GM19467 (cell line): ENCODE measurements around the gene VTI1A.
"Not testable (repeated sequence)": the region's sequence is repeated elsewhere in the genome, so short reads cannot be mapped to it uniquely, and the experiment has no call there.

Experiments used
- ATAC-seq: cut with Tn5 transposase; IDR thresholded peaks from one replicate; pipeline ENCODE4 v1.9.1; 2021; ENCODE audit warnings: mild to moderate bottlenecking, moderate library complexity; ENCODE audit not compliant: unreplicated experiment

The VTI1A gene

DNA sequence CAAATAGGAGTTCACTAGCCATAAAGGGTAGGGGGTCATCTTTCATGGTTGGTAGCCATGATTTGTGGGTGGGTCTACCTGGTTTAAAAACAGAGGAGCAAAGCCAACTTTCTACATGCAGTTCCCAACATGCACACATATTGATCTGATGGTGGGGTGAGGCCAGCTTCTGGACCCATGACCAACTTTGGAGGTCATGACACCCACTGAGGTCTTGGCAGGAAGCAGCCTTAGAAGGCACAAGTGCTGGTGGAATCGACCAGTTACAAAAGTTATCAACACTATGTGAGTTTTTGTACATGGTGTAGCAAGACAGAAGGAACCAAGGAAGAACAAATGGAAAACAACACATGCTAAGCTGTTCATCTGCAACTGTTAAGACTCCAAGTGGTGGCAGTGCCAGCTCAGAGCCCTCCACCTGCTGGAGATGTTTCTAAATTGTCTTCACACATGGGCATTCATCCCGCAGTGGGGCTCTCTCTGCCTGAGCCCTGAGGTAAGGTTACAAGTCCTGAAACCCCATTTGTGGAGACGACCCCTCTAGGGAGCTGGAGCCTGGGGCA, 401.9 kb downstream of the VTI1A start:
- ATAC-seq: no peak

- ATAC-seq: no peak
Observed at GRCh38 chr10:112849546-112849945, 402.5 kb downstream of the VTI1A start.

GRCh38 chr10:112851181-112851580, 404.2 kb downstream of the VTI1A start:
- ATAC-seq: no peak

DNA sequence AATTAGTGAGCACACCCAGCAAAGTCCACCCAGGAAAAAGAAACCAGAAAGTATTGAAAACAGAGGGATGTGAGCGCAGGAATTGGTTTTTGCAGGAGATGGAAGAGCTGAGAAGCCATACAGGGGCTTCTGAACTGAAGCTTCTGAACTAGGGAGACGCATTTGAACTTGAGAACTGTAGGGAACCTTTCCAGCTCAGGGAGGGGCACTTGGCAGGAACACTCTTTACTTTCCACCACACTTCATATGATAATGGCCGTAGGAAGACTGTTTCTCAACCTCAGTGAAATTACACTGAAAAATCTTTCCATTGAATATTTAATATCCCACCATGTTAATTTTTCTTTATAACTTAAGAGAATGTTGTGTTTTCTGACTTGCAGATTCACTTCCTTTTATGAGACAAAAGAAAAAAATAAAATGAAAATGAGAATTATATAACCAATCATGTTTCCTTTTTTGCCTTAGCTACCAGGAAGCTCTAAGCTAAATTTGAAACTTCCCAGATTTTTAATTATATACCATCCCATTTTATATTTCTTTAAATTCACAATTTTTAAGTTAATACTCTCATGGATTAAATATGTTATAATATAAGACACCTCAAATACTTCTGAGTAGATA, 404.7 kb downstream of the VTI1A start:
- ATAC-seq: no peak

DNA sequence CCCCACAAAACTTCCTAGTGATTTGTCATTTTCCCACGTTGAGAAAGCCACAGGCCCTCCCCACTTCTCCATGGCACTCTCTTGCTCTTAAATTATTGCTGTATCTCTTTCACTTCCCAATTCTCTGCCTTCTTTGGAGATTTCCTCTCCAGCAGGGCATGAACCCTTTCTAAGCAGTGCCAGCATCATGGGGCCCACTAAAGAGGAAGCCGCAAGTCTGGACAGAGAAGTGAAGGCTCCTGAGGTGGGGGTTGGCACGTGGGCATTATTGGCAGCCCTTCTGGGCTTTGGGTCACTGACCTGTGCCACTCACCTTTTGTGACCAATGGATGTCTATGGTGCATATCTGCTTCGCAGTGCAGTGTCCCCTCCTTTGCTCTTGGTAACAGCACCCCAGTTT, 405.3 kb downstream of the VTI1A start:
- ATAC-seq: no peak

DNA sequence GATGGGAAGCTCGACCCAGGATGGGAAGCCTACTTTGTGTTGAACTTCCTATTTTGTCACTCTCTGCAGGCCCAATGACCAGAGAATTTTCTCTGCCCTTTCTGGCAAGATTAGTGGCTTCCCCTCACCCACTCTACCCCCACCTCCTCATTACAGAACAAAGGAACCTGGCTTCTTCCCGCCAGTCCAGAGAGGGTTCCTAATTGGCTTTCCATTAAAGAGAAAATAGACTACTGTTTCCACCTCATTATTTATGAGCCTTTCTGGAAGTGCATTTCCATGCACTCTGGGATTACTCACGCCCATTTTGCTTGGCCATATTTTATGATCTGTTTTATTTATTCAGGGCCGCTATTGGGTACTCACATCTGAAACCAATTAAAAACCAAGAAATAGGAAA, 408.1 kb downstream of the VTI1A start:
- ATAC-seq: no peak

DNA sequence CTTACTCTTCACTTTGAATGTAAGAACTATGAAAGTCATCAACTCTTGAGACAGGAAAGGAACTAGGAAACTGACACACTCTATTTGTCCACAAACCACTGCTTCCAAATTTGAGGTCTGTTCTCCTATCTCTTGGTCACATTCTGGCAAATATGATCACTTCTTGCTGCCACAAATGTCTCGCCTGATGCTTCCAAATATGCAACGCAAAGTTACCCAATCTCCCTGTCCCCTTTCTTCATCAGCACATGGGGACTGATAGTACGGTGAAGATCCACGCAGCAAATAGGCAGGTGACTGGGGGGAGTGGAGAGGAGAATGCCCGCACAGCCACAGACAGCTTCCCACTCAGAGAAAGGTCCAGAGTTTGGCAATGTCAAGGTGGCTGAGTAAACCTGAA, 410.5 kb downstream of the VTI1A start:
- ATAC-seq: no peak

DNA sequence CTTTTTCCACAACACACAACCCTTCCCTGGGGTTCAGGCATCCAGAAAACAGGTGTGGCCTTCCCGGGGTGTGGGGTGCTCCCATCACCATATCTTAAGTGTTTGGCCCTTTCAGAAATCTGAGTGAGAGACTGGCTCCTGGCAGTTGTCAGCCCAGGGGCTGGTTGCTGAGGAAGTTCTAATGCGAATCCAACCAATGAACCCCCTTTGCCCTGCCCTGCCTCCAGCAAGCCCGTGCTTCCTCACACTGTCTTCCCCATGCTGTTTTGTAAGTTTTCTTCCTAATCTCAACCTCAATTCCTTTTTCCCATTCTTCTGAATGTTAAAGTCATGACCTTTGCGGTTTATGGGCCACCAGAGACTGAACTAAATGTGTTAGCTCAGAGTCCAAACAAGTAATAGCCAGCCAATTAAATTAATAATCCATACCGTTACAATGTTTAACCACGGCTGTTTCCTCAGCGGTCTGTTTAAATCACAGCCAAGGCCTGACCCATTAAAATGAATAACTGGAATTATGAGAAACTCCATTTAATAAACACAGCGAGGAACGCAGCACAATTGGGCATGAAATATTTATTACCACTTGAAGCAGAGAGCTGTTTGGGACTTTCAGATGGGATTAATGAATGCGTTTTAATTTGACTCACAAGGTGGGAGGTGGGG, 412.1 kb downstream of the VTI1A start:
- ATAC-seq: no peak

- no peak for ATAC-seq
Observed at GRCh38 chr10:112859793-112860192, 412.8 kb downstream of the VTI1A start.

- ATAC-seq: not testable (repeated sequence)
Observed at GRCh38 chr10:112863461-112863860, 416.4 kb downstream of the VTI1A start.
